H9 (cell line): ENCODE results near the gene RERE. TPM values are rescaled to one million over a fixed set of nuclear protein-coding genes. Genes with fewer than 3 reads are reported as not detected.
A peak's percentile ranks its signal among the peaks of the same experiment; 100 is the strongest.

ENCODE experiments used
- DNase-seq: peaks from one replicate; pipeline ENCODE4 v3.0.0-alpha.2; 2017
- H2AFZ ChIP-seq: one replicate; pipeline ENCODE4 v1.6.1; 2013; ENCODE audit warnings: mild to moderate bottlenecking, low read length, control low read depth, moderate library complexity
- H2AK5ac ChIP-seq: 2 replicates; pipeline ENCODE4 v1.6.1; 2013; ENCODE audit warnings: low read length, control low read depth, mixed read lengths; ENCODE audit not compliant: insufficient read length
- H2BK120ac ChIP-seq: one replicate; pipeline ENCODE4 v1.6.1; 2013; ENCODE audit warnings: low read depth, mild to moderate bottlenecking, low read length, control low read depth, inconsistent platforms; ENCODE audit not compliant: poor library complexity, severe bottlenecking
- H2BK12ac ChIP-seq: 2 replicates; pipeline ENCODE4 v1.6.1; 2013; ENCODE audit warnings: low read length, control low read depth, mixed read lengths, low read depth; ENCODE audit not compliant: insufficient read length
- H2BK15ac ChIP-seq: 2 replicates; pipeline ENCODE4 v1.6.1; 2013; ENCODE audit warnings: low read depth, low read length, control low read depth
- H2BK20ac ChIP-seq: one replicate; pipeline ENCODE4 v1.6.1; 2013; ENCODE audit warnings: low read depth, mild to moderate bottlenecking, low read length, control low read depth, inconsistent platforms; ENCODE audit not compliant: poor library complexity, severe bottlenecking
- H2BK5ac ChIP-seq: 2 replicates; pipeline ENCODE4 v1.6.1; 2013; ENCODE audit warnings: low read length, control low read depth, mixed read lengths; ENCODE audit not compliant: insufficient read length
- H3K14ac ChIP-seq: 2 replicates; pipeline ENCODE4 v1.6.1; 2013; ENCODE audit warnings: low read length, control low read depth; ENCODE audit not compliant: insufficient read depth
- H3K18ac ChIP-seq: 2 replicates; pipeline ENCODE4 v1.6.1; 2013; ENCODE audit warnings: low read depth, mild to moderate bottlenecking, mixed read lengths, low read length, control low read depth; ENCODE audit not compliant: insufficient read length
- H3K23ac ChIP-seq: 2 replicates; pipeline ENCODE4 v1.6.1; 2013; ENCODE audit warnings: low read length, control low read depth, mixed read lengths, low read depth; ENCODE audit not compliant: insufficient read length
- H3K23me2 ChIP-seq: 2 replicates; pipeline ENCODE4 v1.6.1; 2013; ENCODE audit warnings: low read depth, mild to moderate bottlenecking, mixed read lengths, low read length, control low read depth; ENCODE audit not compliant: insufficient read length, poor library complexity, severe bottlenecking
- H3K27ac ChIP-seq: 2 replicates; pipeline ENCODE4 v1.5.1; 2013; ENCODE audit warnings: low read length, control low read depth, mixed read lengths, low read depth; ENCODE audit not compliant: insufficient read length
- H3K27me3 ChIP-seq: 2 replicates; pipeline ENCODE4 v1.6.1; 2013; ENCODE audit warnings: low read length, control low read depth, inconsistent platforms; ENCODE audit not compliant: insufficient read depth
- H3K4ac ChIP-seq: 2 replicates; pipeline ENCODE4 v1.6.1; 2013; ENCODE audit warnings: low read depth, mild to moderate bottlenecking, control low read depth, inconsistent platforms, low read length, moderate library complexity
- H3K4me1 ChIP-seq: 2 replicates; pipeline ENCODE4 v1.6.1; 2013; ENCODE audit warnings: low read length, control low read depth, inconsistent platforms; ENCODE audit not compliant: insufficient read depth
- H3K4me2 ChIP-seq: 2 replicates; pipeline ENCODE4 v1.6.1; 2013; ENCODE audit warnings: low read length, control low read depth, mixed read lengths; ENCODE audit not compliant: insufficient read length, insufficient read depth
- H3K56ac ChIP-seq: 2 replicates; pipeline ENCODE4 v1.6.1; 2013; ENCODE audit warnings: low read depth, mild to moderate bottlenecking, mixed read lengths, low read length, control low read depth; ENCODE audit not compliant: insufficient read length
- H3K79me1 ChIP-seq: 2 replicates; pipeline ENCODE4 v1.6.1; 2013; ENCODE audit warnings: low read depth, mild to moderate bottlenecking, moderate library complexity, low read length, control low read depth, inconsistent platforms; ENCODE audit not compliant: insufficient read depth, poor library complexity, severe bottlenecking
- H3K79me2 ChIP-seq: 2 replicates; pipeline ENCODE4 v1.6.1; 2013; ENCODE audit warnings: low read length, control low read depth, inconsistent platforms; ENCODE audit not compliant: insufficient read depth
- H3K9ac ChIP-seq: 2 replicates; pipeline ENCODE4 v1.6.1; 2013; ENCODE audit warnings: low read length, control low read depth, mixed read lengths; ENCODE audit not compliant: insufficient read length; ENCODE audit errors: extremely low read depth
- H3K9me3 ChIP-seq: one replicate; pipeline ENCODE4 v1.6.1; 2013; ENCODE audit warnings: low read depth, low read length, inconsistent platforms; ENCODE audit not compliant: control insufficient read depth
- H3T11ph ChIP-seq: one replicate; pipeline ENCODE4 v1.6.1; 2013; ENCODE audit warnings: mild to moderate bottlenecking, low read length, control low read depth, inconsistent platforms
- H4K20me1 ChIP-seq: one replicate; pipeline ENCODE4 v1.6.1; 2013; ENCODE audit not compliant: control insufficient read depth, insufficient read length, insufficient read depth
- H4K5ac ChIP-seq: 2 replicates; pipeline ENCODE4 v1.6.1; 2013; ENCODE audit warnings: low read depth, mild to moderate bottlenecking, mixed read lengths, low read length, control low read depth; ENCODE audit not compliant: insufficient read length
- H4K8ac ChIP-seq: replicated peaks from 2 replicates; pipeline ENCODE4 v1.6.1; 2013; ENCODE audit warnings: low read length, control low read depth, mixed read lengths, low read depth; ENCODE audit not compliant: insufficient read length
- H4K91ac ChIP-seq: 2 replicates; pipeline ENCODE4 v1.6.1; 2013; ENCODE audit warnings: low read depth, mild to moderate bottlenecking, moderate library complexity, mixed read lengths, low read length, control low read depth; ENCODE audit not compliant: insufficient read length
- H3K27ac Mint-ChIP-seq, 3 experiments: 2 replicates in 2 of 3; 3 replicates in 1 of 3; pipeline ENCODE4 v1.8.0; 2020 to 2021; ENCODE audit warnings: mixed read lengths in 3 of 3, mild to moderate bottlenecking in 1 of 3, moderate library complexity in 1 of 3
- H3K27me3 Mint-ChIP-seq: 2 replicates; pipeline ENCODE4 v1.8.0; 2021; ENCODE audit warnings: low read depth, mild to moderate bottlenecking, moderate library complexity, mixed read lengths
- H3K36me3 Mint-ChIP-seq, 3 experiments: 2 replicates in 2 of 3; 3 replicates in 1 of 3; pipeline ENCODE4 v1.8.0; 2020 to 2021; ENCODE audit warnings: low read depth in 3 of 3, mixed read lengths in 3 of 3; ENCODE audit not compliant: insufficient read depth in 1 of 3
- H3K4me1 Mint-ChIP-seq, 2 experiments: 2 replicates each; pipeline ENCODE4 v1.8.0; 2020; ENCODE audit warnings: mixed read lengths in 2 of 2
- H3K4me3 Mint-ChIP-seq, 2 experiments: 2 replicates in 1 of 2; 3 replicates in 1 of 2; pipeline ENCODE4 v1.8.0; 2020 to 2021; ENCODE audit warnings: mild to moderate bottlenecking in 2 of 2, mixed read lengths in 2 of 2, moderate library complexity in 1 of 2
- H3K9me3 Mint-ChIP-seq, 2 experiments: 2 replicates in 1 of 2; 3 replicates in 1 of 2; pipeline ENCODE4 v1.8.0; 2020; ENCODE audit warnings: mild to moderate bottlenecking in 2 of 2, mixed read lengths in 2 of 2, moderate library complexity in 1 of 2
- CTCF ChIP-seq: fragments of 200-600 bp; sonication (generic); conservative IDR thresholded peaks from 3 replicates; pipeline ENCODE4 v1.8.0; 2021; ENCODE audit warnings: antibody characterized with exemption, mild to moderate bottlenecking
- WGBS: extraction: QIAGEN DNeasy Blood & Tissue Kit; methylation state at CpG from one replicate; pipeline ENCODE4 v1.1.7; 2013; ENCODE audit warnings: missing lambda C conversion rate, low lambda C conversion rate, mixed read lengths; ENCODE audit not compliant: insufficient read length; ENCODE audit errors: extremely low coverage; 5-methylcytosine and 5-hydroxymethylcytosine counted together
- total RNA-seq: library from RNA; stranded (reverse); gene quantifications from 2 replicates; pipeline ENCODE4 v1.2.1, GENCODE V29; 2021

The RERE gene
- total RNA-seq, 1 experiment from 2014 or later: 103 TPM

- H3K79me1 ChIP-seq: no peaks in the 10 kb centered on the region
- no peaks in the 10 kb centered on the region for H4K20me1 ChIP-seq
- H4K91ac ChIP-seq: no peak overlapping the region
- Mint-ChIP-seq H3K27ac (peak overlapping the region in 1 of 3 experiments; percentile 94; a peak in 3 of 7 replicates), H3K9me3 (no peaks in the 10 kb centered on the region), H3K36me3 (peaks cover 0 to 5% (median 0%) of the 10 kb centered on the region in 3 experiments; a peak in 1 of 7 replicates), H3K27me3 (no peaks in the 10 kb centered on the region), H3K4me1 (peaks cover 50 to 60% of the 10 kb centered on the region in 2 experiments), H3K4me3 (no peak overlapping the region; a peak in 1 of 5 replicates)
- H2BK5ac ChIP-seq: no peak overlapping the region
- no peak overlapping the region for H4K5ac ChIP-seq
- no peaks in the 10 kb centered on the region for H3K27me3 ChIP-seq
- peaks cover 2% of the 10 kb centered on the region; the same call in 1 of the 2 replicates for H3K79me2 ChIP-seq
- no peak for TF ChIP-seq CTCF
- H3K4me2 ChIP-seq: no peak overlapping the region
- H2BK120ac ChIP-seq: no peak overlapping the region
- H3K9me3 ChIP-seq: no peaks in the 10 kb centered on the region
- no peak overlapping the region for H3K27ac ChIP-seq
- H2AK5ac ChIP-seq: no peak overlapping the region
- no peak overlapping the region for H3K23ac ChIP-seq
- H4K8ac ChIP-seq: no peak overlapping the region
- no peak overlapping the region for H2AFZ ChIP-seq
- no peak for DNase-seq
- H3K18ac ChIP-seq: no peak overlapping the region
- no peak overlapping the region for H2BK15ac ChIP-seq
- no peak overlapping the region for H3K56ac ChIP-seq
- H3K9ac ChIP-seq: no peak overlapping the region
- H2BK20ac ChIP-seq: no peak overlapping the region
- no CpG with 5 or more reads among the region's 3 CpGs for WGBS
- H3T11ph ChIP-seq: no peak overlapping the region
- no peak overlapping the region for H2BK12ac ChIP-seq
- H3K4me1 ChIP-seq: peaks cover 12% of the 10 kb centered on the region; the same call in 1 of the 2 replicates
- H3K14ac ChIP-seq: no peak overlapping the region
- H3K4ac ChIP-seq: no peak overlapping the region
- H3K23me2 ChIP-seq: no peaks in the 10 kb centered on the region
These were observed 25.6 kb downstream of the RERE start for GRCh38 chr1:8791819-8792218.
